Parathyroid adenoma (tissue), 2 donors: ENCODE measurements around the gene MED7.

Experiments used
- H2AFZ ChIP-seq: fragments of 300-600 bp; sonication (generic); one replicate; pipeline ENCODE4 v1.7.0; 2017; ENCODE audit warnings: antibody characterized with exemption, mild to moderate bottlenecking
- H3K27ac ChIP-seq: fragments of 300-600 bp; sonication (generic); one replicate; pipeline ENCODE4 v1.7.0; 2017
- H3K27me3 ChIP-seq: fragments of 300-600 bp; sonication (generic); one replicate; pipeline ENCODE4 v1.7.0; 2017; ENCODE audit warnings: low read length; ENCODE audit not compliant: control insufficient read depth, insufficient read depth
- H3K36me3 ChIP-seq: fragments of 300-600 bp; sonication (generic); one replicate; pipeline ENCODE4 v1.7.0; 2017; ENCODE audit warnings: low read length; ENCODE audit not compliant: control insufficient read depth, insufficient read depth
- H3K4me1 ChIP-seq: fragments of 300-600 bp; sonication (generic); one replicate; pipeline ENCODE4 v1.7.0; 2017; ENCODE audit warnings: control low read depth
- H3K4me2 ChIP-seq: fragments of 300-600 bp; sonication (generic); one replicate; pipeline ENCODE4 v1.7.0; 2017; ENCODE audit warnings: low read length
- H3K4me3 ChIP-seq: fragments of 300-600 bp; sonication (generic); one replicate; pipeline ENCODE4 v1.7.0; 2017; ENCODE audit warnings: low read depth, low read length
- H3K79me2 ChIP-seq: fragments of 300-600 bp; sonication (generic); one replicate; pipeline ENCODE4 v1.7.0; 2017; ENCODE audit warnings: control low read depth
- H3K9ac ChIP-seq: fragments of 300-600 bp; sonication (generic); one replicate; pipeline ENCODE4 v1.7.0; 2017; ENCODE audit warnings: mild to moderate bottlenecking
- H3K9me3 ChIP-seq: fragments of 300-600 bp; sonication (generic); one replicate; pipeline ENCODE4 v1.7.0; 2017; ENCODE audit warnings: low read length; ENCODE audit not compliant: control insufficient read depth
- TF ChIP-seq, protein P1 (sequence below): fragments of 300-600 bp; sonication (generic); IDR thresholded peaks from one replicate; pipeline ENCODE4 v1.7.0; 2017; ENCODE audit warnings: antibody characterized with exemption, mild to moderate bottlenecking
- donor health status: primary hyperparathyroidism.

Gene MED7

DNA sequence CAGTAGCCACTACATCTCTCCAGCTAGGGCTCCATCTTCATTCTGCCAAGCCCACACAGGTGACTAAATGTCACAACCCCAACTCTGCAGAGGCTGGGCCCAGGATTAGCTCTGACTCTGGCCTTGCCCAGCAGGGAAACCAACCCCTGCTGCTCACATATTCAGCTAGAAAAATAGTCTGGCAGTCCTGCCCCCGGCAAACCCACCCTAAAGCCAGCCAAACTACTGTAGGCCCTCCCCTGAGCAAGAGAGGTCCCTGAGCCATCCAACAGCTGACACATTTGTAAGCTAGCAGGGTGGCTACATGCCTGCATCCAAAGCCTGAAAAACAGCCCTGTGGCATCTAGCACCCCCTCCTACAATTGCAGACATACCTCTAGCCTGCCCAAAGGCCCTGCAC lies 22.6 kb downstream of the MED7 start:
- TF ChIP-seq, protein P1, sequence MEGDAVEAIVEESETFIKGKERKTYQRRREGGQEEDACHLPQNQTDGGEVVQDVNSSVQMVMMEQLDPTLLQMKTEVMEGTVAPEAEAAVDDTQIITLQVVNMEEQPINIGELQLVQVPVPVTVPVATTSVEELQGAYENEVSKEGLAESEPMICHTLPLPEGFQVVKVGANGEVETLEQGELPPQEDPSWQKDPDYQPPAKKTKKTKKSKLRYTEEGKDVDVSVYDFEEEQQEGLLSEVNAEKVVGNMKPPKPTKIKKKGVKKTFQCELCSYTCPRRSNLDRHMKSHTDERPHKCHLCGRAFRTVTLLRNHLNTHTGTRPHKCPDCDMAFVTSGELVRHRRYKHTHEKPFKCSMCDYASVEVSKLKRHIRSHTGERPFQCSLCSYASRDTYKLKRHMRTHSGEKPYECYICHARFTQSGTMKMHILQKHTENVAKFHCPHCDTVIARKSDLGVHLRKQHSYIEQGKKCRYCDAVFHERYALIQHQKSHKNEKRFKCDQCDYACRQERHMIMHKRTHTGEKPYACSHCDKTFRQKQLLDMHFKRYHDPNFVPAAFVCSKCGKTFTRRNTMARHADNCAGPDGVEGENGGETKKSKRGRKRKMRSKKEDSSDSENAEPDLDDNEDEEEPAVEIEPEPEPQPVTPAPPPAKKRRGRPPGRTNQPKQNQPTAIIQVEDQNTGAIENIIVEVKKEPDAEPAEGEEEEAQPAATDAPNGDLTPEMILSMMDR = no peak
- H3K4me1 ChIP-seq = no peaks in the 10 kb centered on the region
- H3K4me2 ChIP-seq = no peak overlapping the region

GRCh38 chr5:157116483-157116954 lies 26.1 kb downstream of the MED7 start:
- no peaks in the 10 kb centered on the region for H3K27me3 ChIP-seq
- TF ChIP-seq, protein P1 = no peak
- no peak overlapping the region for H3K27ac ChIP-seq
- H3K4me3 ChIP-seq = no peak overlapping the region
- H3K4me1 ChIP-seq = no peaks in the 10 kb centered on the region
- no peak overlapping the region for H3K9ac ChIP-seq
- H3K36me3 ChIP-seq = no peaks in the 10 kb centered on the region
- H2AFZ ChIP-seq = no peak overlapping the region
- H3K79me2 ChIP-seq = no peaks in the 10 kb centered on the region
- H3K4me2 ChIP-seq = no peak overlapping the region
- H3K9me3 ChIP-seq = no peaks in the 10 kb centered on the region

More for the DNA sequence above, 22.6 kb downstream of the MED7 start:
- no peak overlapping the region for H2AFZ ChIP-seq
- no peaks in the 10 kb centered on the region for H3K36me3 ChIP-seq
- no peak overlapping the region for H3K27ac ChIP-seq
- H3K4me3 ChIP-seq = no peak overlapping the region
- no peak overlapping the region for H3K9ac ChIP-seq
- H3K79me2 ChIP-seq = no peaks in the 10 kb centered on the region
- H3K9me3 ChIP-seq = no peaks in the 10 kb centered on the region
- H3K27me3 ChIP-seq = no peaks in the 10 kb centered on the region

DNA sequence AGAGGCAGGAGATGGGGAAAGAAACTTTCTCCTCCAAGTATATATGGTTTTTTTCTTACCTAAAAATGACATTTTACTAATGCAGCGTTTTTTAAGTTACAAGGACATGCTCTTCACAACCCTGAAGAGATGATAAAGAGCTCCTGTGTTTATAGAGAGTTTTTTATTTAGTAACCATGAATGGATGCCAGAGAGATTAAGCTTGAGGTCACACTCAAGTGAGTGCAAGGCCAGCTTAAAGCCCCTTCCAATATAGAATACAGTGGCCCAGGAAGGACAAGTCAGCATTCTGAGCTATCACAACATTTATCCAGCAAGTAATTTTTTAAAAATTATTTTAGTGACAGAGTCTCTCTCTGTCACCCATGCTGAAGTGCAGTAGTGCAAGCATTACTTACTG lies 27.2 kb downstream of the MED7 start:
- Histone ChIP-seq H3K27me3 (no peaks in the 10 kb centered on the region), H3K9me3 (no peaks in the 10 kb centered on the region), H3K4me1 (no peaks in the 10 kb centered on the region), H3K27ac (no peak overlapping the region), H3K4me3 (no peak overlapping the region), H3K4me2 (no peak overlapping the region), H3K79me2 (no peaks in the 10 kb centered on the region), H3K9ac (no peak overlapping the region), H3K36me3 (no peaks in the 10 kb centered on the region), H2AFZ (no peak overlapping the region)
- TF ChIP-seq, protein P1 = no peak

DNA sequence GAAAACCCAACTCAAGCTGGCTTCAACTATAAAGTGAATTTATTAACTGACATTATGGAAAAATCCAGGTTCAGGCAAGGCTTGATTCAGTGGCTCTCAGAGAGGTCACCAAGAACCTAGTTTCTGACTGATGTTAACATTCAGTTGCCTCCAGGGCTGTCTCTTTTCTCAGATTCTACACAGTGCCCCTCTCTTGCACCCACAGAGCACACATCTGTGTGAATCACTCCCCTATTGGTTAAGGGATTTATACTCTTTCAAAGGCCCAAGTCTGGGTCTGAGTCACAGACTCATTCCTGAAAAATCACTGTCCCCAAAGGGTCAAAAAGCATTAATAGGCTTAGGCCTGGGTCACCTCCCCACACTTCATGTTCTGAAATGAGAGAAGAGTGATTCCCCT lies 27.7 kb downstream of the MED7 start:
- Histone ChIP-seq H3K27me3 (no peaks in the 10 kb centered on the region), H3K9me3 (no peaks in the 10 kb centered on the region), H3K4me1 (no peaks in the 10 kb centered on the region), H3K4me3 (no peak overlapping the region), H2AFZ (no peak overlapping the region), H3K79me2 (no peaks in the 10 kb centered on the region), H3K9ac (no peak overlapping the region), H3K4me2 (no peak overlapping the region), H3K36me3 (no peaks in the 10 kb centered on the region), H3K27ac (no peak overlapping the region)
- TF ChIP-seq, protein P1 = no peak

GRCh38 chr5:157113002-157113401 lies 29.7 kb downstream of the MED7 start:
- no peaks in the 10 kb centered on the region for H3K79me2 ChIP-seq
- H3K9me3 ChIP-seq = no peaks in the 10 kb centered on the region
- no peaks in the 10 kb centered on the region for H3K4me1 ChIP-seq
- no peak overlapping the region for H3K4me3 ChIP-seq
- no peak overlapping the region for H2AFZ ChIP-seq
- H3K9ac ChIP-seq = no peak overlapping the region
- TF ChIP-seq, protein P1 = no peak
- no peak overlapping the region for H3K27ac ChIP-seq
- H3K4me2 ChIP-seq = no peak overlapping the region
- H3K27me3 ChIP-seq = no peaks in the 10 kb centered on the region
- H3K36me3 ChIP-seq = no peaks in the 10 kb centered on the region
